Pericardium fibroblast (primary cell): Measurements from ENCODE around the gene ZNF860. TPM values are rescaled to one million over a fixed set of nuclear protein-coding genes. Genes with fewer than 3 reads are reported as not detected.

Source experiments
- total RNA-seq: library from RNA; depleted of rRNA; stranded (reverse); fragments of >200 nt; gene quantifications from 2 replicates; pipeline ENCODE4 v1.2.3, GENCODE V29; 2015

ZNF860 gene
- total RNA-seq = 0.26 and 0.35 TPM in 2 replicates

GRCh38 chr3:31981206-31982181 lies at the start of gene ZNF860, which contains the start of gene OSBPL10:
ZNF860 (plus strand) TSS chr3:31981750; CDS start chr3:31989080, 7,330 bp downstream.
OSBPL10 (minus strand) TSS chr3:31981262; CDS start chr3:31981179, 83 bp downstream.

Other genes with a start within 250 kb of the ZNF860 start
- 18.3 and 19.4 TPM in 2 replicates for gene OSBPL10, start 488 bp upstream of the ZNF860 start, total RNA-seq
- gene GPD1L, start 124.9 kb downstream of the ZNF860 start, total RNA-seq = 5.7 and 21.8 TPM in 2 replicates